Measurements from ENCODE around the gene QRFP.

QRFP gene

GRCh38 chr9:130919559-130920145 lies 23.0 kb upstream of the QRFP start:
- H3K36me3 ChIP-seq (ENCODE audit: low read length): no peaks in the 10 kb centered on the region
- no peaks in the 10 kb centered on the region for H3K27me3 ChIP-seq (ENCODE audit: low read length)
- H3K9ac ChIP-seq (ENCODE audit: low read length): no peak overlapping the region
- TF ChIP-seq, protein P1, sequence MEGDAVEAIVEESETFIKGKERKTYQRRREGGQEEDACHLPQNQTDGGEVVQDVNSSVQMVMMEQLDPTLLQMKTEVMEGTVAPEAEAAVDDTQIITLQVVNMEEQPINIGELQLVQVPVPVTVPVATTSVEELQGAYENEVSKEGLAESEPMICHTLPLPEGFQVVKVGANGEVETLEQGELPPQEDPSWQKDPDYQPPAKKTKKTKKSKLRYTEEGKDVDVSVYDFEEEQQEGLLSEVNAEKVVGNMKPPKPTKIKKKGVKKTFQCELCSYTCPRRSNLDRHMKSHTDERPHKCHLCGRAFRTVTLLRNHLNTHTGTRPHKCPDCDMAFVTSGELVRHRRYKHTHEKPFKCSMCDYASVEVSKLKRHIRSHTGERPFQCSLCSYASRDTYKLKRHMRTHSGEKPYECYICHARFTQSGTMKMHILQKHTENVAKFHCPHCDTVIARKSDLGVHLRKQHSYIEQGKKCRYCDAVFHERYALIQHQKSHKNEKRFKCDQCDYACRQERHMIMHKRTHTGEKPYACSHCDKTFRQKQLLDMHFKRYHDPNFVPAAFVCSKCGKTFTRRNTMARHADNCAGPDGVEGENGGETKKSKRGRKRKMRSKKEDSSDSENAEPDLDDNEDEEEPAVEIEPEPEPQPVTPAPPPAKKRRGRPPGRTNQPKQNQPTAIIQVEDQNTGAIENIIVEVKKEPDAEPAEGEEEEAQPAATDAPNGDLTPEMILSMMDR (IDR thresholded peaks at IDR 0.05; ENCODE audit: insufficient read depth, low read length, poor library complexity, severe bottlenecking): no peak
- TF ChIP-seq EZH2phosphoT487 (conservative IDR thresholded peaks at IDR 0.05; ENCODE audit: low read length): no peak
- H2AFZ ChIP-seq (ENCODE audit: low read depth, low read length, severe bottlenecking): no peak overlapping the region
- H3K79me2 ChIP-seq (ENCODE audit: insufficient read depth, low read length): no peaks in the 10 kb centered on the region
- no peaks in the 10 kb centered on the region; the same call in 1 of the 2 replicates for H4K20me1 ChIP-seq (ENCODE audit: low read depth, low read length)
- H3K9me2 ChIP-seq (replicated peaks; ENCODE audit: insufficient read depth, low read length): no peaks in the 10 kb centered on the region
- no peak overlapping the region for H3K4me3 ChIP-seq (ENCODE audit: insufficient read depth, low read length, poor library complexity, severe bottlenecking)
- no peak overlapping the region for H3K27ac ChIP-seq (ENCODE audit: low read depth, low read length)
- H3K4me2 ChIP-seq (ENCODE audit: low read depth, low read length, poor library complexity, severe bottlenecking): no peak overlapping the region
- H3F3A ChIP-seq (ENCODE audit: insufficient read depth): no peaks in the 10 kb centered on the region
- H3K9me3 ChIP-seq (ENCODE audit: insufficient read depth, low read length): no peaks in the 10 kb centered on the region

- no peaks in the 10 kb centered on the region; the same call in 1 of the 2 replicates for H4K20me1 ChIP-seq (ENCODE audit: low read depth, low read length)
- H3K27ac ChIP-seq (ENCODE audit: low read depth, low read length): no peak overlapping the region
- H3K36me3 ChIP-seq (ENCODE audit: low read length): no peaks in the 10 kb centered on the region
- H3K9me3 ChIP-seq (ENCODE audit: insufficient read depth, low read length): no peaks in the 10 kb centered on the region
- no peaks in the 10 kb centered on the region for H3K79me2 ChIP-seq (ENCODE audit: insufficient read depth, low read length)
- H3K4me2 ChIP-seq (ENCODE audit: low read depth, low read length, poor library complexity, severe bottlenecking): no peak overlapping the region
- no peaks in the 10 kb centered on the region for H3K27me3 ChIP-seq (ENCODE audit: low read length)
- H3K9ac ChIP-seq (ENCODE audit: low read length): no peak overlapping the region
- H2AFZ ChIP-seq (ENCODE audit: low read depth, low read length, severe bottlenecking): no peak overlapping the region
- H3K4me3 ChIP-seq (ENCODE audit: insufficient read depth, low read length, poor library complexity, severe bottlenecking): no peak overlapping the region
- no peaks in the 10 kb centered on the region for H3F3A ChIP-seq (ENCODE audit: insufficient read depth)
- TF ChIP-seq, protein P1 (IDR thresholded peaks at IDR 0.05; ENCODE audit: insufficient read depth, low read length, poor library complexity, severe bottlenecking): no peak
- no peak for TF ChIP-seq EZH2phosphoT487 (conservative IDR thresholded peaks at IDR 0.05; ENCODE audit: low read length)
- H3K9me2 ChIP-seq (replicated peaks; ENCODE audit: insufficient read depth, low read length): no peaks in the 10 kb centered on the region
Observed at GRCh38 chr9:130918826-130919558, 22.4 kb upstream of the QRFP start.

DNA sequence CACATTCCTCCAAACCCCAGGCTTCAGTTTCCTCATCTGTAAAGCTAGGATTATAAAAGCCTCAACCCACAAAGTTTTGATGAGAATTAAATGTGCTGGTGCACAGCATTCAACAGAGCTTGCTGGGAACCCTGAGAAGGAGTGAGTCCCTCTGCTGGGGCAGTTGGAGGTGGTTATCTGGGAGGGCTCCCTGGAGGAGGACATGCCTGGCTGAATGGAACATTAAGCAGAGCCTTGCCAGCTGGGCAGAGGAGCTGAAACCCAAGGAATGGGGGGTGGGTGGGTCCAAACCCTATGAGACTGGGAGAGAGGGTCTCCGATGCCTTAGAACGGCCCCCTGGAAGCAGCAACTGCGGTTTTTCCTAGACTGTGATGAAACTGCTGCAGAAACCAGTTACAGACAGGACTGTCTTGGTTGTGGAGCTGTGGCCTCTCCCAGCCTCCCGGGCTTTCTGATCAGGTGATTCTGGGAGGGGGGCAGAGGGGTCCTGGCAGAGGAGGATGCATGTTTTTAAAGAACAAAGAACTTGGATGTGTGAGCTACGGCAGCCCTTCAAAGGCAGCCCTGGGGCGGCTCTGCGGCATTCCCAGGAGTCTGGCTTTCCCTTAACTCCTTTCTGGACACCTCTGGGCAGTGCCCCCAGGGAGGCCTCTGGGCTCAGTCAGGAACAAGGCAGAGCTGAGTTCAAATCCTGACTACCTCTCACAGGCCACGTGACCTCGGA lies 21.7 kb upstream of the QRFP start:
- Histone ChIP-seq H3F3A (ENCODE audit: insufficient read depth) (no peaks in the 10 kb centered on the region), H3K9me3 (ENCODE audit: insufficient read depth, low read length) (no peaks in the 10 kb centered on the region), H3K4me2 (ENCODE audit: low read depth, low read length, poor library complexity, severe bottlenecking) (no peak overlapping the region), H3K27me3 (ENCODE audit: low read length) (no peaks in the 10 kb centered on the region), H3K4me3 (ENCODE audit: insufficient read depth, low read length, poor library complexity, severe bottlenecking) (no peak overlapping the region), H3K9ac (ENCODE audit: low read length) (no peak overlapping the region), H3K9me2 (replicated peaks; ENCODE audit: insufficient read depth, low read length) (no peaks in the 10 kb centered on the region), H4K20me1 (ENCODE audit: low read depth, low read length) (no peaks in the 10 kb centered on the region; the same call in 1 of the 2 replicates), H3K36me3 (ENCODE audit: low read length) (no peaks in the 10 kb centered on the region), H2AFZ (ENCODE audit: low read depth, low read length, severe bottlenecking) (no peak overlapping the region), H3K27ac (ENCODE audit: low read depth, low read length) (no peak overlapping the region), H3K79me2 (ENCODE audit: insufficient read depth, low read length) (no peaks in the 10 kb centered on the region)
- no peak for TF ChIP-seq EZH2phosphoT487 (conservative IDR thresholded peaks at IDR 0.05; ENCODE audit: low read length)
- TF ChIP-seq, protein P1 (IDR thresholded peaks at IDR 0.05; ENCODE audit: insufficient read depth, low read length, poor library complexity, severe bottlenecking): no peak

Measured in SU-DHL-6 (cell line).